H1 (cell line): ENCODE results near the gene SSX2IP. TPM values are rescaled to one million over a fixed set of nuclear protein-coding genes. Genes with fewer than 3 reads are reported as not detected.
A peak's percentile ranks its signal among the peaks of the same experiment; 100 is the strongest.

Source experiments
- BACH1 ChIP-seq: IDR thresholded peaks from 2 replicates; pipeline ENCODE4 v1.6.1; 2012; ENCODE audit warnings: low read length, improper control_type of control experiment
- CBX8 ChIP-seq: fragments of 300-800, 300-1000 bp; sonication (generic); IDR thresholded peaks from 2 replicates; pipeline ENCODE4 v1.7.1; 2016; ENCODE audit warnings: low read depth, low read length, borderline replicate concordance
- CTBP2 ChIP-seq: IDR thresholded peaks from 2 replicates; pipeline ENCODE4 v1.7.0; 2011; ENCODE audit warnings: borderline replicate concordance, mild to moderate bottlenecking, moderate library complexity, mixed read lengths, low read length; ENCODE audit not compliant: insufficient read depth, insufficient read length
- EGR1 ChIP-seq: IDR thresholded peaks from 2 replicates; pipeline ENCODE4 v1.6.1; 2011; ENCODE audit warnings: low read depth, low read length, borderline replicate concordance
- EP300 ChIP-seq, 2 experiments: IDR thresholded peaks; 1 replicate in 1 of 2; 2 replicates in 1 of 2; pipeline ENCODE4 v1.6.1; 2011 to 2012; ENCODE audit warnings: low read depth in 2 of 2, low read length in 2 of 2, mild to moderate bottlenecking in 2 of 2, borderline replicate concordance in 1 of 2, inconsistent platforms in 1 of 2, moderate library complexity in 1 of 2
- KDM1A ChIP-seq: fragments of 200-600, 300-600 bp; sonication (generic); IDR thresholded peaks from 2 replicates; pipeline ENCODE4 v1.7.1; 2016; ENCODE audit warnings: mild to moderate bottlenecking, low read length, borderline replicate concordance
- SIRT6 ChIP-seq: IDR thresholded peaks from one replicate; pipeline ENCODE4 v1.7.1; 2012; ENCODE audit warnings: low read length, inconsistent platforms
- SP4 ChIP-seq: IDR thresholded peaks from 2 replicates; pipeline ENCODE4 v1.6.1; 2012; ENCODE audit warnings: low read length, inconsistent platforms
- TAF1 ChIP-seq: IDR thresholded peaks from 2 replicates; pipeline ENCODE4 v1.6.1; 2011; ENCODE audit warnings: mild to moderate bottlenecking, low read depth, low read length
- ZNF274 ChIP-seq: IDR thresholded peaks from 2 replicates; pipeline ENCODE4 v1.7.0; 2012; ENCODE audit warnings: low read length, borderline replicate concordance; ENCODE audit errors: extremely low read depth
- polyA plus RNA-seq, 7 experiments: library from polyadenylated mRNA; depleted of rRNA in 3 of 7; stranded (reverse) in 5 of 7; unstranded in 2 of 7; fragments of >200 nt in 5 of 7; fragments of 200-250 nt in 2 of 7; gene quantifications; 1 replicate in 5 of 7; 2 replicates in 1 of 7; 4 replicates in 1 of 7; pipeline versions ENCODE4 v1.2.1 to v1.2.3, GENCODE V29; 2011 to 2013; ENCODE audit warnings: missing spikeins in 2 of 7, mixed read lengths in 2 of 7
- total RNA-seq: library from RNA; stranded (reverse); fragmentation: NEBNext Ultra II Directional; extraction: Animal tissue kit (Norgen Biotek cat#: 25700); gene quantifications from 2 replicates; pipeline ENCODE4 v1.2.1, GENCODE V29; 2021
- TF ChIP-seq, protein P1 (sequence below): fragments of 300-600 bp; sonication (generic); IDR thresholded peaks from 2 replicates; pipeline ENCODE4 v1.7.1; 2012; ENCODE audit warnings: low read length, moderate library complexity, mild to moderate bottlenecking, inconsistent platforms; ENCODE audit not compliant: insufficient replicate concordance

Gene SSX2IP
- total and polyA plus RNA-seq, 2 of the 8 experiments (the other 6 are each of a cell fraction or from before 2014, with no cell fraction given), result 4.0 to 31.3 TPM

DNA sequence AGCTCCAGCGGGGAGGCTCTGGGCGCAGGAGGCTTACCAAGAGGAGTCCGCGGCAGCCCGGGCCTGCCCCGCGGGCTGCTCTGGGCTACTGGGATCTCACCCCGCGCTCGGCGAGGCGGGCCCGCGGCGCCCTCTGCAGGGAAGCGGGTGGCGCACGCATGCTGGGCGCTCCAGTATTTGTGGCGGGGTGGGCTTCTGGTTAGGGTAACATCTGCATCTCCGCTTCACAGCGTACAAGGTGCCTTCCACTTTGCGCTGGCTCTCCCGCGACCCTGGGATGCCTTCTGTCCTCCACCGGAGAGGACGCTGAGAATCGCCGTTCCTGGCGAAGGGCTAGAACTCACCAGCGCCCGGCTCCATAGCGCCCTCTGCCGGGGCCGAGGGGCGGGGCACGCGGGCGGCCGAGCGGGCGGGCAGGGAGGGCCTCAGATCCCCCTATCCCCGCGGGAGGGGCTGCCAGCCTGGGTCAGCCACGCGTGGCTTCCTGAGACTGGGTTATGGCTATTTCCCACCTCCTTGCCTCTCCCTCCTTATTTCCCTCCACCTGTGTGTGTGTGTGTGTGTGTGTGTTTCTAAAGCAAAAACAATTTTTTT lies 69.4 kb downstream of the SSX2IP start (continued):
- TF ChIP-seq TAF1 (peak; percentile 51), SP4 (no peak), EP300 (IDR thresholded peaks at IDR 0.05; ENCODE audit: borderline replicate concordance in 1 of 2, low read depth in 2 of 2, low read length in 2 of 2) (no peak), EGR1 (no peak), SIRT6 (no peak), CTBP2 (peak; percentile 62), KDM1A (peak; percentile 66; the same call in 1 of the 2 replicates), ZNF274 (no peak), BACH1 (0 out of 2 replicates have a peak, but pooled peaks have one; percentile 28), CBX8 (no peak)
- TF ChIP-seq, protein P1, sequence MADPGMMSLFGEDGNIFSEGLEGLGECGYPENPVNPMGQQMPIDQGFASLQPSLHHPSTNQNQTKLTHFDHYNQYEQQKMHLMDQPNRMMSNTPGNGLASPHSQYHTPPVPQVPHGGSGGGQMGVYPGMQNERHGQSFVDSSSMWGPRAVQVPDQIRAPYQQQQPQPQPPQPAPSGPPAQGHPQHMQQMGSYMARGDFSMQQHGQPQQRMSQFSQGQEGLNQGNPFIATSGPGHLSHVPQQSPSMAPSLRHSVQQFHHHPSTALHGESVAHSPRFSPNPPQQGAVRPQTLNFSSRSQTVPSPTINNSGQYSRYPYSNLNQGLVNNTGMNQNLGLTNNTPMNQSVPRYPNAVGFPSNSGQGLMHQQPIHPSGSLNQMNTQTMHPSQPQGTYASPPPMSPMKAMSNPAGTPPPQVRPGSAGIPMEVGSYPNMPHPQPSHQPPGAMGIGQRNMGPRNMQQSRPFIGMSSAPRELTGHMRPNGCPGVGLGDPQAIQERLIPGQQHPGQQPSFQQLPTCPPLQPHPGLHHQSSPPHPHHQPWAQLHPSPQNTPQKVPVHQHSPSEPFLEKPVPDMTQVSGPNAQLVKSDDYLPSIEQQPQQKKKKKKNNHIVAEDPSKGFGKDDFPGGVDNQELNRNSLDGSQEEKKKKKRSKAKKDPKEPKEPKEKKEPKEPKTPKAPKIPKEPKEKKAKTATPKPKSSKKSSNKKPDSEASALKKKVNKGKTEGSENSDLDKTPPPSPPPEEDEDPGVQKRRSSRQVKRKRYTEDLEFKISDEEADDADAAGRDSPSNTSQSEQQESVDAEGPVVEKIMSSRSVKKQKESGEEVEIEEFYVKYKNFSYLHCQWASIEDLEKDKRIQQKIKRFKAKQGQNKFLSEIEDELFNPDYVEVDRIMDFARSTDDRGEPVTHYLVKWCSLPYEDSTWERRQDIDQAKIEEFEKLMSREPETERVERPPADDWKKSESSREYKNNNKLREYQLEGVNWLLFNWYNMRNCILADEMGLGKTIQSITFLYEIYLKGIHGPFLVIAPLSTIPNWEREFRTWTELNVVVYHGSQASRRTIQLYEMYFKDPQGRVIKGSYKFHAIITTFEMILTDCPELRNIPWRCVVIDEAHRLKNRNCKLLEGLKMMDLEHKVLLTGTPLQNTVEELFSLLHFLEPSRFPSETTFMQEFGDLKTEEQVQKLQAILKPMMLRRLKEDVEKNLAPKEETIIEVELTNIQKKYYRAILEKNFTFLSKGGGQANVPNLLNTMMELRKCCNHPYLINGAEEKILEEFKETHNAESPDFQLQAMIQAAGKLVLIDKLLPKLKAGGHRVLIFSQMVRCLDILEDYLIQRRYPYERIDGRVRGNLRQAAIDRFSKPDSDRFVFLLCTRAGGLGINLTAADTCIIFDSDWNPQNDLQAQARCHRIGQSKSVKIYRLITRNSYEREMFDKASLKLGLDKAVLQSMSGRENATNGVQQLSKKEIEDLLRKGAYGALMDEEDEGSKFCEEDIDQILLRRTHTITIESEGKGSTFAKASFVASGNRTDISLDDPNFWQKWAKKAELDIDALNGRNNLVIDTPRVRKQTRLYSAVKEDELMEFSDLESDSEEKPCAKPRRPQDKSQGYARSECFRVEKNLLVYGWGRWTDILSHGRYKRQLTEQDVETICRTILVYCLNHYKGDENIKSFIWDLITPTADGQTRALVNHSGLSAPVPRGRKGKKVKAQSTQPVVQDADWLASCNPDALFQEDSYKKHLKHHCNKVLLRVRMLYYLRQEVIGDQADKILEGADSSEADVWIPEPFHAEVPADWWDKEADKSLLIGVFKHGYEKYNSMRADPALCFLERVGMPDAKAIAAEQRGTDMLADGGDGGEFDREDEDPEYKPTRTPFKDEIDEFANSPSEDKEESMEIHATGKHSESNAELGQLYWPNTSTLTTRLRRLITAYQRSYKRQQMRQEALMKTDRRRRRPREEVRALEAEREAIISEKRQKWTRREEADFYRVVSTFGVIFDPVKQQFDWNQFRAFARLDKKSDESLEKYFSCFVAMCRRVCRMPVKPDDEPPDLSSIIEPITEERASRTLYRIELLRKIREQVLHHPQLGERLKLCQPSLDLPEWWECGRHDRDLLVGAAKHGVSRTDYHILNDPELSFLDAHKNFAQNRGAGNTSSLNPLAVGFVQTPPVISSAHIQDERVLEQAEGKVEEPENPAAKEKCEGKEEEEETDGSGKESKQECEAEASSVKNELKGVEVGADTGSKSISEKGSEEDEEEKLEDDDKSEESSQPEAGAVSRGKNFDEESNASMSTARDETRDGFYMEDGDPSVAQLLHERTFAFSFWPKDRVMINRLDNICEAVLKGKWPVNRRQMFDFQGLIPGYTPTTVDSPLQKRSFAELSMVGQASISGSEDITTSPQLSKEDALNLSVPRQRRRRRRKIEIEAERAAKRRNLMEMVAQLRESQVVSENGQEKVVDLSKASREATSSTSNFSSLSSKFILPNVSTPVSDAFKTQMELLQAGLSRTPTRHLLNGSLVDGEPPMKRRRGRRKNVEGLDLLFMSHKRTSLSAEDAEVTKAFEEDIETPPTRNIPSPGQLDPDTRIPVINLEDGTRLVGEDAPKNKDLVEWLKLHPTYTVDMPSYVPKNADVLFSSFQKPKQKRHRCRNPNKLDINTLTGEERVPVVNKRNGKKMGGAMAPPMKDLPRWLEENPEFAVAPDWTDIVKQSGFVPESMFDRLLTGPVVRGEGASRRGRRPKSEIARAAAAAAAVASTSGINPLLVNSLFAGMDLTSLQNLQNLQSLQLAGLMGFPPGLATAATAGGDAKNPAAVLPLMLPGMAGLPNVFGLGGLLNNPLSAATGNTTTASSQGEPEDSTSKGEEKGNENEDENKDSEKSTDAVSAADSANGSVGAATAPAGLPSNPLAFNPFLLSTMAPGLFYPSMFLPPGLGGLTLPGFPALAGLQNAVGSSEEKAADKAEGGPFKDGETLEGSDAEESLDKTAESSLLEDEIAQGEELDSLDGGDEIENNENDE, result no peak
